GM20431 (cell line): ENCODE measurements around the gene ANKRD42.
"Not testable (repeated sequence)": the region's sequence is repeated elsewhere in the genome, so short reads cannot be mapped to it uniquely, and the experiment has no call there.

Experiments used
- in situ Hi-C: fragments of 300-500 bp; cut with MseI, MboI; formaldehyde crosslinking; loops from one replicate; pipeline ENCODE4 v1.15.0; 2020; ENCODE audit warnings: low sequenced_read_pairs; ENCODE audit not compliant: unreplicated experiment

The ANKRD42 gene

DNA sequence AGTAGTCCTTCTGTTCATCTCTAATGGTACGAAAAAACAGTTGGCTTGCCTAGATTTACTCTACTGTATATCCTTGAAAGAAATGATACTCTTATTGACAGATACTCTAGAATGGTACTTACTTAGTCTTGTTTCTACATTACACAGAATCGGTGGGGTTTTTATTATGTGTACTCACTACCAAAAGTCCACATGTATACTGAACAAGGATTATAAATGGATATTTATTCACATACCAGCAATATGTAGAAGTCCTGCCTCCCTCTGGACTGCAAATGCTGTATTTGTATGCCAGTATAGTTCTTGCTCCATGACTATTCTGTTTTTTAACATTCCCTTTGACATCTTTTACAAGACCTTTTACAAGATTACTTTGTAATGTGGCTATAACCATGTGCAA, 22.6 kb upstream of the ANKRD42 start:
- in situ Hi-C loops, result no loop called here

DNA sequence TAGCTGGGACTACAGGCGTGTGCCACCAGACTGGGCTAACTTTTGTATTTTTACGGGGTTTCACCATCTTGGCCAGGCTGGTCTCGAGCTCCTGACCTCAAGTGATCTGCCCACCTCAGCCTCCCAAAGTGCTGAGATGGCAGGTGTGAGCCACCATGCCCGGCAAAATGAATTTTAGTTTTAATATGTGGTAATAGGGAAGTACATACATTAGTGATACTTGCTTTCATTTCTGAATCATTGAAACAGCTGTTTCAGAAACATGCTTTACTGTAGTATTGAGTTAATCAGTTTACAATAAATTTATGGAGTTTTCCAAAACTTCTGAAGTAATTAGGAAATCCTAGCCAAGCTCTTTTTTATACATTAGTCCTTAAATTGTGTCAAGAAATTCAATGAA, 21.0 kb upstream of the ANKRD42 start:
- in situ Hi-C loops, result no loop called here

DNA sequence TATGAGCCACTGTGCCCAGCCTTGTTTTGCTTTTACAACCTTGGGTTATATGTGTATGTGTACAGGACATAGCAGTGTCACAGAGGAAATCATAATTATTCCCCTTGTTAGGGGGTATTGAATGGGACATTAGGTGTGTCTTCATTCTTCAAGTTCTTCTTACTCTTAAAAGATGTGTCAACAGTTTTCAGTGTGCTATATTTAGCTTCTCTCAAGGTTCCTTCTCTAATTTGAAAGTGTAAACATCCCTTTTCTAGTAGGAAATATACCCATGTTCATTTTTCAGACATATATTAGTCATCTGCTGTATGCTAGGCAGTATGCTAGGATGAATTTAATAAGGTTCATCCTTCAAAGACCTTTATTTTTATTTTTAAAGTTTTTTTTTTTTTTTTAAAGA, 19.5 kb upstream of the ANKRD42 start:
- in situ Hi-C loops, result no loop called here

DNA sequence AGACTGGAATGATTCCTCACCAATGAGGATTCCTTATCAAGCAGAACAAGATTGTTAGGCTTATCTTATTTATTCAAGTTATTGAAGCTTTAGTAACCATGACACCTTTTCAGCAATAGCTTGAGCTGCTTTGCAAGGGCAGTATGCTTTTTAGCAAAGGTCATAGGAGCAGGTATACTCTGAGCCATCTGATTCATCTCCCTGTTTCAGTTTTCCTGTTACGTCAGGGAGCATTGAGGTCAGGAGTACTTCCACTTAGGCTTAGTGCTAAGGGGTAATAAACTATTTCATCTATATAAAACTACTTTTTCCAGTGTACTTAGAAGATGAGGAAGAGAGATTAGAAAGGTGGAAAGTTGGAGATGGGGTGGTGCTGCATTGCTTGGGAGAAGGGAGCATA, 17.7 kb upstream of the ANKRD42 start:
- in situ Hi-C loops, result no loop called here

DNA sequence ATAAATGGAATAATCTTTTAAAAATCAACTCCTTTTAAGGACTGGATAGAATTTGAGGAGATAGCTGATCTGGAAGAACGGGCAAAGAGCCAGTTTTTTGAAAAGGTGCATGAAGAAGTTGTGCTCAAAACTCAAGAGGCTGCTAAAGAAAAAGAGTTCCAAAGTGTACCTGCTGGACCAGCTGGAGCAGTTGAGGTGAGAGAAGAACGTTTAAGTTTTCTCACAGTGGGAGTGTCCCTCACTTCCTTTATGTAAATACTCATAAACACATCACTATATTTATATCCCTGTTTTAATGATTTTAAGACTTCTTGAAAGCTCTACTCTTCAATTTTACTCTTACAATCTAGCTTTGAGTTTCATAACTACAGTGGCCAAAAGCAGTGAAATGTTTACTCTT, 11.7 kb upstream of the ANKRD42 start:
- in situ Hi-C loops, result no loop called here

DNA sequence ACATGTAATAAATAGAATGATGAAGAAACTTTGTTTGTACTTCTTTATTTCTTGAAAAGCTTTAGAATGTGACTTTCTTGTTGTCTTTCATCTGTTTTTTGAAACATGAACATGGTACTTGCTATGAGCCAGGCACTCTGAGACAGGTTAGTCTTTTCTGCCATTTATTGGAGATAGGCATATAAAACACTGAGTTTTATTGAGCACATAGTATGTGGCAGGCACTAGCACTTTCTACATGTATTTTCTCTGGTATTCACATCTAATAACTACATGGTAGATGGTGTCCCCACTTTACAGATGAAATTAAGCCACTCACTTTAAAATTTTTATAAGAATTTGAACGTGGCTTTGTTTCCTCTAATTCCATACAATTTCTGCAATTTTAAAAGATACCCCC, 7.7 kb upstream of the ANKRD42 start:
- in situ Hi-C loops, result no loop called here

DNA sequence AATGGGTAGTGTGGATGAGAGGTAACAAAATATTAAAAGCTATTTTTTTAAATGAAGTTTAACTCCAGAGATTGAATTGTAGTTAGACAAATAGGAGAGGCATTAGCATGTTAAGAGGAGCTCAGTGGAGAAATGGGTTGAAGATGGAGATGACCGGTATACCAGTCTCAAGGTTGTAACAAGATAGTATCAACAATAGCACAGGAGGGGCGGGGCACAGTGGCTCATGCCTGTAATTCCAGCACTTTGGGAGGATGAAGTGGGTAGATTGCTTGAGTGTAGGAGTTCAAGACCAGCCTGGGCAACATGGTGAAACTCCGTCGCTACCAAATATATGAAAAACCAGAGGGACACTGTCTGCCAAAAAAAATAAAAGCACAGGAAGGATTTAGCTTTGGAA, 6.0 kb upstream of the ANKRD42 start:
- in situ Hi-C loops, result no loop called here

DNA sequence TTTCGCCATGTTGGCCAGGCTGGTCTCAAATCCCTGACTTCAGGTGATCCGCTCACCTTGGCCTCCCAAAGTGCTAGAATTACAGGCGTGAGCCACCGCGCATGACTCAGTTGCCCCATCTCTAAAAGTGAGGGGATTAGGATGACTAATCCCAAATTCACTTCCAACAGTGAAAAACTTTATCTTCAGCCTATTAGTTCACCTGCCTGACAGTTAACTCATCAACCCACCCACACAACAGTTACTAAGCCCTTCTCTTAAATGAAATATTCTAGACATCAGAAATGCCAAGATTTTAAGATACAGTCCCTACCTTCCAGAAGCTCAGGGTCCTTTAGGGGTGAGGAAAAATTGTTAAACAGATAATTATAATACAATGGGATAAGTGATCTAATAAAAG, 2.0 kb upstream of the ANKRD42 start:
- in situ Hi-C loops, result no loop called here

DNA sequence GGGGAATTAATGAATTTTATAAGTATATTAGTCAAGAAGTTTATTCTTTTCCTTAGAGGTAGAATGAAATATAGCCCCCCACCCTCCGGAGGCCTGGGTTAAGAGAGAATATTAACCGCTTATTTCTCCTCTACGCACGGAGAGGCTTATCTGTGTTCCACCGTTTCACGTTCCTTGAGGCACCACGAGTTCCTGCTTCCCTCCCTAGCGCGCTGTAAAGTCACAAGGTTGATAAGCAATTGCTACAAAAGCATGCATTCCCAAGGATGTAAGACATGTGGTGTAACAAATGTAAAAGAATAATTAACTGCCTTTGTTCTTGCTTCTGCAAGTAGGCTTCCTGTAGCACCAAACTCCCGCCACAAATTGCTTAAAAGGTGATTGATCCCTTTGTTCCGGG, 1.5 kb upstream of the ANKRD42 start:
- in situ Hi-C loops, result no loop called here

DNA sequence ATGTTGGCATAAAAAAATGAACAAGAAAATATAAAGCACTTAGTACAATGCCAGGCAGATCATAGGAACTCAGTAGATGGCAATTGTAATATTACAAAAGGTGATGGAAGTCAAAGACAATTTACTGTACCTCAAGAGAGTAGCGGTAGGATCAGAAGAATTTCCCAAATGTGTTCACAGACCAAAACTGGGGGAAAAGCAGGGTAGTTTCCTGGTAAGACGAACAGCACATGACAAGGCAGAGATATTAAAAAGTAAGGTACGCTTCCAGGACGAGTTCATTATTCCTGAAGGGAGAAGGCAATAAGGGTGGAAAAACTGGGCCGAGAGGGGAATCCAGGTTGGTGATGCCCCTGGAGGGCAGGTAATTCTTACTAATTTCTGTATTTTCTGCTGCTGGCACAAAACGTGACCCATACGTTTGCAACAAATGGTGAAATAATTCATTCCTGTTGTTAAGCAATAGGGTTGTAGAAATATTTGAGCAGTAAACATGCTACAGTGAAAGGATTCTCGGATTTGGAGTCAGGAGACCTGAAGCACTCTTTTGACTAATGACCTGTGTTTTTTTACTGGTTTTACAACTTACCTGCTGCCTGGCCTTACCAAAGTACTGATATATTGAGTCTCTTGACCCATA, 786 bp upstream of the ANKRD42 start:
- in situ Hi-C loops, result no loop called here

DNA sequence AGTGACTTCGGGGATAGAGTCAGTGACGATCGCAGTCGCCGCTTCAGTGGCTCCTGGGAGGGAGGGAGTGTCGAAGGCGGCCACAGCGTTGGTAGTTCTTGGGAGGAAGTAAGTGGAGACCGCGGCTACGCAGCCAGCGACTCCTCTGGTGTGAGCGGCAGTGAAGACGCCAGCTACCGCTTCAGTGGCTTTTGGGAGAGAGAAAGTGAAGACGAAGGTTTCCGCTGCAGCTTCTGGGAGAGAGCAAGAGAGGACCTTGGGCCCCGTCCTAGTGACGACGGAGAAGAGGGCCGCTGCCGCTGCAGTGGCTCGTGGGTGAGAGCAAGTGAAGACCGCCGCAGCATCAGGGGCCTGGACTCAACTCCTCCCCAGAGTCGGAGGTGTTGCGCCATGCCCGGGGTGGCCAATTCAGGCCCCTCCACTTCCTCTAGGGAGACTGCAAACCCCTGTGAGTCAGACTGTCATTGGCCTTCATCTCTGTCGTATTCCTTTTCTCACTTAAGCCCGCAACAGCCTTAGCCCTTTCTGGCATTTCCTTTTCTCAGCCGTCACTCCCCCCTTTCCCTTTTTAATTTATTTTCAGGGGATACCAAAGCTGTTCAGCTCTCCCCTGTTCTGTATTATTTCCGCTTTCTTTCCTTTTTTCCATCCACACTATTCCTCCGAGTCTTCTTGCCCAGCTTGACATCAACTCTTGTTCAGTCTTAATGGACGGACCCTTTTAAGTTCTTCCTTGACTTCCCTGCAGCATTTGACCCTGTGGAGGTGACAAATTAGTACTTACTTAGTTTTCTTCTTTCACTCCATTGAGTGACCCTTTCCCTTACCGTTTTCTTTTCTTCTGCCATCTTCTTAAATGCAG, 1.0 kb downstream of the ANKRD42 start:
- in situ Hi-C loops, result no loop called here

DNA sequence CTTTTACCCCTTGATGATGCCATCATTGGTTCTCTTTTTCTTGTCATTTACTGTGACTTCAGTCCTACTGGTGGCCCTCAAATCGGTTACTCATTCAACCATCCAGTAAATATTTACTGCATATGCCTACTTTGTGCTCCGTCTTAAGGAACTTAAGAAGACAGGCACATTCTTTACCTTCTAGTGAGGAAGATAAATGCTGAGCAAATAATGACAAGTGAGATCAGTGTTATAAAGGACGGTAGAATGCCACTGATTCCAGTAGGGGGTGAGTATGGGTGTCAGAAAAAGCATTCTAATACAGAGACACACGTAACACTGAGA, 1.6 kb downstream of the ANKRD42 start:
- in situ Hi-C loops, result no loop called here

DNA sequence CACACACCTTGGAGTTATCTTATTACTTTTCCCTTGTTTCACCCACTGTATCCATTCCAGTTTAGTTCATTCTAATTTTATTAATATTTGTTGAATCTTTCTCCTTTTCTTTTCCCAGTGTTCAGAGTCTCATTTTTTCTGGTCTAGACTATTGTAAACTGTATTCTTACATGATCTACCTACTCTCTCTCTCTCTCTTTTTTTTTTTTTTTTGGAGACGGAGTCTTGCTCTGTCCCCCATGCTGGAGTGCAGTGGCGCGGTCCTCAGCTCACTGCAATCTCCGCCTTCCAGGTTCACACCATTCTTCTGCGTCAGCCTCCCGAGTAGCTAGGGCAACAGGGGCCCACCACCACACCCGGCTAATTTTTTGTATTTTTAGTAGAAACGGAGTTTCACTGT, 2.1 kb downstream of the ANKRD42 start:
- in situ Hi-C loops, result no loop called here

DNA sequence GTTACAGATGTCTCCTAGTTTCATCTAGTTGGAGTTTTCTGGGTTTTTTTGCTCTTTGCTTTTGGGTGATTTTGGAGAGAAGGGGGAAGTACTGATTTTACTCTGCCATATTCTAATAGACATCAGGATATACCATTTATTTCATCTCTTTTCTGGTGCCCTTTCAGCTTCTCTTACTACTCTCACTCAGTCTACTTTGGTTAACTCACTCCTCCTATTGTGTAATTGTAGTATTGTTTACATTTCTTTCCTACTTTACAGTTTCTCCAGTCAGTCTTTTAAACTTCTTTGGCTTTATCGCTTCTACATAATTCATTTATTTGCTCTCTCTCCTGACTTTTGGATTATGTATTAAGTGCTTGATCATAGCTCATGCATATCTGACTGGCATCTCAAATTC, 6.5 kb downstream of the ANKRD42 start:
- in situ Hi-C loops, result no loop called here

DNA sequence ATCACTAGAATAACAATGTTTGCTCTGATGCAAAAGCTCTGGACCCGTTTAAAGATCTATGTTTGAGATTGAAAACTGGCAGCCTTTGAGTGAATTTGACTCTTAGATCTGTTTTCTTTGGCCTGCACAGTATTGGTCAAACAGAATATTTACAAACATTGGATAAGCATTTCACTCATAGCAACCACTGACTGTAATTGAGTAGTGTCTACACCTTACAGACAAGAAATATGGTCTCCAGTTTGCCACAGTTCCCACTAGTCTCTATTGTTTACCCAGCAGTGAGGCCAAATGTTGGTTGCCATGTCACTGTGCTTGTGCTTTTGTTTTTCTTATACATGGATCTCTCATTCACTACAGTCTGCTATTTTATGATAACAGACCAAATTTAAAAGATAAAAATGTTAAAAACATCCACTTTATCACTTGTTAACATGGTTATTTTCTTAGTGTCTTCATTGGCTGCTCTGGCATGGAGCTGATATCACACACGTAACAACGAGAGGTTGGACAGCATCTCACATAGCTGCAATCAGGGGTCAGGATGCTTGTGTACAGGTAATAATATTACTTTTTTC, 12.2 kb downstream of the ANKRD42 start:
- in situ Hi-C loops, result no loop called here

DNA sequence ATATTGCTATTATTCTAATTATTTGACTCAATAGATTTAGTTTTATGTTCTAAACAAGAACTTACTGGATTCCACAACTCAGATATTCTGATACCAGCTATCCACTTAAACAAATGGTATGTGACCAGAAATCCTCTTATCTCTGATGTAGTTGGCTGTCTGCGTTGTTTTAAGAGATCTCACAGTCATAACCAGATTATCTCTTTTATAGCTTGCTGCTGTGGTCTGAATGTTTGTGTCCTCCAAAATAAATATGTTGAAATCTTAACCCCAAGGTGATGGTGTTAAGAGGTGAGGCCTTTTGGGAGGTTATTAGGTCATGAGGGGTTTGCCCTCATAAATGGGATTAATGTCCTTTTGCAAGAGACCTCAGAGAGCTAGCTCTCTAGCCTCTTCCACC, 12.7 kb downstream of the ANKRD42 start:
- in situ Hi-C loops, result no loop called here

DNA sequence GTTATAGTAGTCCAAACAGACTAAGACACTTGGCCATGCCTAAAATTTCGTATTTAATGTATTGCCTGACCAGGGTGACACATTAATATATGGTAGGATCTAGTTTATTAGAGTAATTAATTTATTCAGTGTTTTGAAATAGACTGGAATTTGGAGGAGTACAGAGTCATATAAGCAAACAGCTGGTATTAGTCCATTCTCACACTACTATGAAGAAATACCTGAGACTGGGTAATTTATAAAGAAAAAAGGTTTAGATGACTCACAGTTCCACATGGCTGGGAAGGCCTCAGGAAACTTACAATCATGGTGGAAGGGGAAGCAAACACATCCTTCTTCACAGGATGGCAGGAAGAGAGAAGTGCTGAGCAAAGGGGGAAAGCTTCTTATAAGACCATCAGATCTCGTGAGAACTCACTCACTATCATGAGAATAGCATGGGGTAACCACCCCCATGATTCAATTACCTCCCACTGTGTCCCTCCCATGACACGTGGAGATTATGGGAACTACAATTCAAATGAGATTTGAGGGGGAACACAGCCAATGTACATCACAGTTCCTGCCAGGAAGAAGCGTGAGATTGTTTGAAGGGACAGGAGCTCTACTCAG, 13.4 kb downstream of the ANKRD42 start:
- in situ Hi-C loops, result not testable (repeated sequence)

DNA sequence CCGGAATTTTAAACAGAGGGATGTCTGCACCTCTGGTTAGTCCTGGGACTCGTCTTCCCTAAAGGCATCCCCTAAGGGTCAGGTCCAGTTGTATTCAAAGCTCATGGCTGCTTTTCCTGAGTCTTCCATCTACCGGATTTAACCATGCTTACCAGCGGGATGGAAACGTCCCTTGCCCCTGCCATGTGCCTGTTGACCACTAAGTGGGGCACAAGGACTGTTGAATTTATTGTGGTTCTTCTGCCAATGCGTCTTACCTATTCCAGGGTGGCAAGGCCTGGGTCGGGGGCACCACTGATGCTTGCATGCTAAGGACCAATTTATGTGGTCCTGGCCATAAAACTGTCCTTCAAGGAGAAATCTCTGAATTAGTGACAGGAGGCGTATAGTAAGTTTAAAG, 25.6 kb downstream of the ANKRD42 start:
- in situ Hi-C loops, result no loop called here

DNA sequence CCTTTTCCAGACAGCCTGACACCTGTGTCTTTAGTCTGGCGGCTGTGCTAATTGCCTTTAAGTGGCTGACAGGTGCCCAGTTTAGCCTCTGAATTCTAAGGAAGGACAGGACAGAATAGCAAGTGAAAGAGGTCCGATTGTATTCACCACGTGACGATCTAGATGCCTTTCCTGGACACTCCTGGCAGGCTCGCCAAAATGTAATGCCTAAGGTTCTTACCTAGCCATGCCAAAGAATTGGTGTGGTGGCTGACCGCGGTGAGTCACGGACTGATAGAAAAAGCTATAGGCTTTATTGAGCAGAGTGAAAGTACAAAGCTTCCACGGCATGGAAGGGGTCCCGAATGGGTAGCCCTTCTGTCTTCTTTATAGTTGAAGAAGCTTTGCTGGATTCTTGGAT, 26.7 kb downstream of the ANKRD42 start:
- in situ Hi-C loops, result no loop called here

DNA sequence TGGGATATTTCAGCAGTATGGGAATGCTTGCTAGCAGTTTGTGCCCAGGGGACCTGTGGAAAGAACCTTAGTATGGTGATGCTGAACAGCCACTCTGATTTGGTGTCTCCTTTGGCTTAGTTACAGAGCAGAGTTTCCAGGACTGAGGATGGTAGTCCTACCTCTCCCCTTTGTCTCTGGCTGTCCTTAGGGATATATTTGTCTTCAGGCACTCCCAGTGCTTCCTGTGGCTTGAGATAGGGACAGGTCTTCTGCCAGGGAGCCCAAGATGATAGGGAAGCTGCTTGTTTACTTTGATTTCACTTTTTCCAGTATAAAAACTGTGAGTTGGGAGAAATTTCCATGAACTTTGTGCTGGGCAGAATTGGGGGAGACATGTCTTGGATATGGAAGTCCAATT, 28.2 kb downstream of the ANKRD42 start:
- in situ Hi-C loops, result no loop called here

DNA sequence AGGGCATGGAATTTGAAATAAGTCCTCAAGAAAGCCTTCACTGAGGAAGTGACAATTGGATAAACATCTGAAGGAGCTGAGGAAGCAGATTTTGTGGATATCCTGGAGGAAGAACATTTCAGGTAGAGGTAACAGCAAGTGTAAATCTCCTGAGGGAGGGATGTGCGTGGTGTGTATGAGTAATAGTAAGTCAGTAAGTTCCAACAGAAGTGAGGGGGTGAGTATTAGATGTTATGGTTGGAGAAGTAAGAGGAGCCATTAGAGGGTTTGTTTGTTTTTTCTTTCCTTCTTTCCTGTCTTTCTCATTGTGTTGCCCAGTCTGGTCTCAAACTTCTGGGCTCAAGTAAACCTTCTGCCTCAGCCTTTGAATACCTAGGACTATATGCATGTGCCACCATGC, 29.0 kb downstream of the ANKRD42 start:
- in situ Hi-C loops, result no loop called here
